Measurements from ENCODE around the gene GRWD1. TPM values are rescaled to one million over a fixed set of nuclear protein-coding genes. Genes with fewer than 3 reads are reported as not detected.

The GRWD1 gene
- total RNA-seq, 2 experiments from 2014 or later: 25.6 to 27.1 TPM

DNA sequence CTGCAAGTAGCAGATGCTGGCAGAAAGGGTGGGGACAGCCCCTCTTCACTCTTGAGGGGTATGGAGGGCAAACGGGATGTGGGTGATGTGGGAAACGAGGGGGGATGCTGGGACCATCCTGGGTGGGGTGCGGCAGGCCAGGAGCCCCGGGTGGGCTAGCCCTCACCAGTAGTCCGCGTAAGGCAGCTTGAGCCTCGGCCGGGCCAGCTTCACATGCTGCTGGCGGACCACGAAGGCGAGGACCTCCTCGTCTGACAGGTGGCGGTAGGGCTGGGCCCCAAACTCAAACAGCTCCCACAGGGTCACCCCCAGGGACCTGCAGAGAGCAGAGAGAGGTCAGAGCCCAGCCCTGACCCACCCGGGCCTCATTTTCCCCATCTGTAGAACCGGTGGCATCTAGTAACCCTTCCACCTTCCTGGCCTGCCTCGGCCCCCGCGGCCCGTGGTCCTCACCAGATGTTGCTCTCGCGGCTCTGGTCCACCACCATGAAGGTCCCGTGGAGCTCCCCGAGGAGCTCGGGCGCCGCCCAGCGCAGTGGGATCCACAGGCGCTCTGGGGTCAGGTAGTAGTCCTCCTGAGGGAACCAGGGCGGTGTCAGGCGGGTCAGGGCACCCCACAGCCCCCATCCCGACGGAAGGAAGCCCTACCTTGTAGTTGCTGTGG lies 55.2 kb downstream of the GRWD1 start:
- no peaks in the 10 kb centered on the region for H3K36me3 Mint-ChIP-seq (ENCODE audit: low read depth)
- DNase-seq: no peak
- H3K4me1 Mint-ChIP-seq: peaks cover 21% of the 10 kb centered on the region
- peaks cover 19% of the 10 kb centered on the region for H3K27me3 Mint-ChIP-seq
- H3K4me3 Mint-ChIP-seq: peak overlapping the region; percentile 57
- ChIA-PET POLR2A (interaction anchor here (2.0 kb wide), 1 partner anchor 12 kb away, joined by 10 read pairs; no protein-coding TSS in a partner anchor), CTCF (no interaction called here)
- H3K9me3 Mint-ChIP-seq: no peaks in the 10 kb centered on the region
- H3K27ac Mint-ChIP-seq: no peak overlapping the region

DNA sequence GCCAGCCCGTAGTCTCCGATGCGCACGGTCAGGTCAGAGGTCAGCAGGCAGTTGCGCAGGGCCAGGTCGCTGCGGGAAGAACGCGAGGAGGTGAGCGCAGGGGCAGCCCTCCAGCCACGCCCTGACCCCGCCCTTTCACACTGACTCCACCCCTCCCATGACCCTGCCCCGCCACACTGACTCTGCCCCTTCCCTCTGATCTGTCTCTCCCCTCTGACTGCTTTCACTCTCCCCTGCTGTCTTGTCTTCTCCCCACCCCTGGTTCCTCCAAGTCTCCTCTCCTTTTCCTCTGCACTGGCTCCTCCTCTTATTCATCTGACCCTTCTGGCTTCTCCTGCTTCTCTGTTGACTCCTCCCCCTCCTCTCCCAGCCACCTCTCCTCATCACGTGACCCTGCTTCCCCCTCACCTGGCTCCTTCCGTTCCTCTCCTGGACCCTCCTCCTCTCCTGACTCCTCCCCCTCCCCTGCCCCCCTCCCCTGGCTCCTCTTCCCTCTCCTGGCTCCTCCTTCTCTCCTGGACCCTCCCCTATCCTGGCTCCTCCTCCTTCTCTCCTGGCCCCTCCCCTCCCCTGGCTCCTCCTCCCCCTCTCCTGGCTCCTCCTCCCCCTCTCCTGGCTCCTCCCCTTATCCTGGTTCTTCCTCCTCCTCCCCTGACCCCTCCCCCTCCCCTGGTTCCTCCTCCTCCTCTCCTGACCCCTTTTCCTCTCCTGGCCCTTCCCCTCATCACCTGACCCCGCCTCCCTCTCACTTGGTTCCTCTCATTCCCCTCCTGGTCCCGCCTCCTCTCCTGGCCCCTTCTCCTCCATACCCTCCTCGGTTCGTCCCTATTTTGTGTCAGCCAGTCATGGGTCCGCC lies 55.9 kb downstream of the GRWD1 start:
- Mint-ChIP-seq H3K9me3 (no peaks in the 10 kb centered on the region), H3K27ac (no peak overlapping the region)
- POLR2A ChIA-PET: interaction anchor here (0.8 to 1.0 kb wide), 2 partner anchors 9 to 82 kb away, joined by 3 to 5 read pairs; no protein-coding TSS in a partner anchor

DNA sequence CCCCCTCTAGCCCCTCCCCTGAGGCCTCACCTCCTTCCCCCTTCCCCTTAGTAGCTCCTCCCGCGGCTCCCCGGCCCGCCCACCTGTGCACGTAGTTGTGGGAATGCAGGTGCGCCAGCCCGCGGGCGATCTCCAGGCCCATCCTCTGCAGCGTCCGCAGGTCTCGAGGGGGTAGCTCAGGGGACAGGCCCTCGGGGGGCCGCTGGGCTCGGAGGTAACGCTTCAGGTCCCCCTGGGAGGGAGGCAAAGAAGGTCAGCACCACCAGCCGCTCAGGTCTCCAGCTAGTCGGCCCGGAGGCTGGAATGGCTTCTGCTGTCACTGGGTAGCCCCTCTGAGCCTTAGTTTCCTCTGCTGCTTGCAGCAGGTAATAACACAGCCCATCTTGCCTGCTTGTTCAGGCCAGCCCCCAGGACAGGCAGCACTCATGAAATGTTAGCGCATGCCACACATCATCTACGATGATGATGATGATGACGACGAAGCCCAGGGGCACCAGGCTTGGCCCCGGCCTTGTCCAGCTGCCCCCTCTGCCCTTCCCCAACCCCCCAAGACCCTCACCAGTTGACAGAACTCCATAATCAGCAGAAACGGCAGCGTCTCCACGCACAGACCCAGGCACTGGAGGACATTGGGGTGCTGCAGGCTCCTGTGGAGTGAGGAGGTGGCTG lies 56.7 kb downstream of the GRWD1 start:
- no peak for DNase-seq
- Mint-ChIP-seq H3K4me1 (peaks cover 19% of the 10 kb centered on the region), H3K27ac (no peak overlapping the region), H3K9me3 (no peaks in the 10 kb centered on the region), H3K27me3 (peaks cover 12% of the 10 kb centered on the region), H3K4me3 (no peak overlapping the region), H3K36me3 (ENCODE audit: low read depth) (no peaks in the 10 kb centered on the region)
- CTCF ChIA-PET: interaction anchor here (0.5 to 1.2 kb wide), 3 partner anchors 82 to 766 kb away, joined by 3 to 10 read pairs (median 3); no protein-coding TSS in a partner anchor
- POLR2A ChIA-PET: interaction anchor here (0.8 to 1.0 kb wide), 2 partner anchors 9 to 82 kb away, joined by 3 to 5 read pairs; no protein-coding TSS in a partner anchor

More for the DNA sequence above, 55.9 kb downstream of the GRWD1 start:
- H3K27me3 Mint-ChIP-seq: peaks cover 17% of the 10 kb centered on the region
- no peaks in the 10 kb centered on the region for H3K36me3 Mint-ChIP-seq (ENCODE audit: low read depth)
- CTCF ChIA-PET: interaction anchor here (0.6 to 1.2 kb wide), 2 partner anchors 83 to 766 kb away, joined by 3 to 10 read pairs; no protein-coding TSS in a partner anchor
- H3K4me1 Mint-ChIP-seq: peaks cover 21% of the 10 kb centered on the region
- peak overlapping the region; percentile 57 for H3K4me3 Mint-ChIP-seq
- DNase-seq: peak; percentile 73

GRCh38 chr19:48506138-48506733 lies 60.5 kb downstream of the GRWD1 start:
- ChIA-PET CTCF (interaction anchor here (0.6 to 8.0 kb wide), 31 partner anchors 10 to 369 kb away, joined by 3 to 197 read pairs (median 4); partner anchors contain the start of gene TMEM143), POLR2A (interaction anchor here (0.9 to 1.0 kb wide), 2 partner anchors 83 to 103 kb away, joined by 3 read pairs; no protein-coding TSS in a partner anchor)
- H3K36me3 Mint-ChIP-seq (ENCODE audit: low read depth): no peaks in the 10 kb centered on the region
- H3K9me3 Mint-ChIP-seq: no peaks in the 10 kb centered on the region
- no peak overlapping the region for H3K27ac Mint-ChIP-seq
- peaks cover 4% of the 10 kb centered on the region for H3K27me3 Mint-ChIP-seq
- no peak overlapping the region for H3K4me3 Mint-ChIP-seq
- H3K4me1 Mint-ChIP-seq: peaks cover 20% of the 10 kb centered on the region
- no peak for DNase-seq

Other genes with a start within 250 kb of the GRWD1 start
- gene CARD8, start 190.1 kb upstream of the GRWD1 start, total RNA-seq: 100 to 1,000 TPM; 247 to 253 TPM
- gene ZNF114, start 175.9 kb upstream of the GRWD1 start, total RNA-seq: under 1 TPM; 0.15 to 0.20 TPM
- gene EMP3, start 120.4 kb upstream of the GRWD1 start, total RNA-seq: 100 to 1,000 TPM; 418 to 447 TPM
- gene TMEM143, start 82.0 kb upstream of the GRWD1 start, total RNA-seq: 10 to 100 TPM; 17.4 to 18.2 TPM
- gene SYNGR4, start 81.6 kb upstream of the GRWD1 start, total RNA-seq: under 1 TPM in 1 of 2 experiments, not detected in 1; 0.28 TPM
- 10 to 100 TPM; 91.8 to 94.4 TPM for gene KDELR1, start 54.4 kb upstream of the GRWD1 start, total RNA-seq
- under 1 TPM; 0.18 TPM for gene GRIN2D, start 52.3 kb upstream of the GRWD1 start, total RNA-seq
- gene KCNJ14, start 9.6 kb downstream of the GRWD1 start, total RNA-seq: under 1 TPM; 0.73 to 0.86 TPM
- 10 to 100 TPM; 53.2 to 55.3 TPM for gene CYTH2, start 23.4 kb downstream of the GRWD1 start, total RNA-seq
- 1 to 10 TPM; 3.8 to 5.4 TPM for gene LMTK3, start 65.9 kb downstream of the GRWD1 start, total RNA-seq
- gene SULT2B1, start 106.2 kb downstream of the GRWD1 start, total RNA-seq: not detected
- gene SPACA4, start 160.8 kb downstream of the GRWD1 start, total RNA-seq: not detected
- 1 to 10 TPM; 1.3 to 2.6 TPM for gene FAM83E, start 169.1 kb downstream of the GRWD1 start, total RNA-seq
- gene RPL18, start 173.2 kb downstream of the GRWD1 start, total RNA-seq: 1,000 to 10,000 TPM; 1,511 to 1,528 TPM
- gene SPHK2, start 173.5 kb downstream of the GRWD1 start, total RNA-seq: 10 to 100 TPM; 27.7 to 29.5 TPM
- gene DBP, start 191.4 kb downstream of the GRWD1 start, total RNA-seq: 10 to 100 TPM; 18.7 to 19.1 TPM
- gene CA11, start 200.2 kb downstream of the GRWD1 start, total RNA-seq: 1 to 10 TPM; 3.9 to 4.5 TPM
- 1 to 10 TPM in 1 of 2 experiments, under 1 TPM in 1; 0.68 to 1.1 TPM for gene NTN5, start 227.0 kb downstream of the GRWD1 start, total RNA-seq
- gene FUT2, start 250.0 kb downstream of the GRWD1 start, total RNA-seq: not detected

Measured in activated CD4-positive, alpha-beta memory T cell treated with anti-CD3 and anti-CD28 coated beads, Interleukin-2, amount 10 ng/mL, durations not matched to agents 7 days and 5 days (primary cell).